Left ventricle myocardium inferior (tissue), 1 donor: ENCODE data around the gene COX6A2. TPM values are rescaled to one million over a fixed set of nuclear protein-coding genes. Genes with fewer than 3 reads are reported as not detected.

ENCODE experiments used
- DNase-seq: peaks from one replicate; pipeline ENCODE4 v3.0.0-alpha.2; 2020
- H3K27ac ChIP-seq: fragments of 200-600 bp; replicated peaks from 2 replicates; pipeline ENCODE4 v1.8.0; 2021
- H3K27me3 ChIP-seq: fragments of 200-600 bp; 2 replicates; pipeline ENCODE4 v1.8.0; 2021; ENCODE audit warnings: low read depth
- H3K36me3 ChIP-seq: fragments of 200-600 bp; 2 replicates; pipeline ENCODE4 v1.8.0; 2021
- H3K4me1 ChIP-seq: fragments of 200-600 bp; 2 replicates; pipeline ENCODE4 v1.8.0; 2021
- H3K4me3 ChIP-seq: fragments of 200-600 bp; 2 replicates; pipeline ENCODE4 v1.8.0; 2021; ENCODE audit warnings: mild to moderate bottlenecking, moderate library complexity
- H3K9me3 ChIP-seq: fragments of 200-600 bp; replicated peaks from 2 replicates; pipeline ENCODE4 v1.8.0; 2021
- CTCF ChIP-seq: fragments of 200-600 bp; IDR thresholded peaks from 2 replicates; pipeline ENCODE4 v1.8.0; 2021; ENCODE audit warnings: antibody characterized with exemption, mild to moderate bottlenecking, borderline replicate concordance
- intact Hi-C: fragments of 100-400 bp; cut with micrococcal nuclease; formaldehyde crosslinking; loops from one replicate; pipeline ENCODE4 v1.11.0; 2022
- total RNA-seq: library from RNA; stranded (reverse); fragmentation: NEBNext Ultra II Directional; extraction: Animal tissue kit (Norgen Biotek cat#: 25700); gene quantifications from one replicate; pipeline ENCODE4 v1.2.1, GENCODE V29; 2021
- donor health status: DM: no; HTN: yes; CAD: no; lungs with severe emphysema.

The COX6A2 gene
- total RNA-seq, 1 donor from 2014 or later: 1,568 TPM

GRCh38 chr16:31435341-31436220, 7.4 kb upstream of the COX6A2 start:
- no peak overlapping the region for H3K4me3 ChIP-seq
- no peak overlapping the region for H3K27ac ChIP-seq
- H3K27me3 ChIP-seq: no peaks in the 10 kb centered on the region
- intact Hi-C loops: no loop called here
- peaks cover 40% of the 10 kb centered on the region for H3K4me1 ChIP-seq
- TF ChIP-seq CTCF: no peak
- no peaks in the 10 kb centered on the region for H3K36me3 ChIP-seq
- H3K9me3 ChIP-seq: no peaks in the 10 kb centered on the region
- DNase-seq: no peak

- Histone ChIP-seq H3K4me1 (peaks cover 52% of the 10 kb centered on the region), H3K27me3 (peaks cover 5% of the 10 kb centered on the region)
Observed at GRCh38 chr16:31430380-31431052, 2.4 kb upstream of the COX6A2 start.

GRCh38 chr16:31429796-31430195, 1.6 kb upstream of the COX6A2 start:
- peak overlapping the region; percentile 97 for H3K27ac ChIP-seq
- TF ChIP-seq CTCF: no peak
- intact Hi-C loops: no loop called here
- DNase-seq: no peak
- H3K9me3 ChIP-seq: no peaks in the 10 kb centered on the region
- H3K27me3 ChIP-seq: peaks cover 6% of the 10 kb centered on the region
- H3K36me3 ChIP-seq: peaks cover 18% of the 10 kb centered on the region
- H3K4me3 ChIP-seq: peak overlapping the region; percentile 14
- H3K4me1 ChIP-seq: peaks cover 55% of the 10 kb centered on the region

More at GRCh38 chr16:31430380-31431052, 2.4 kb upstream of the COX6A2 start:
- Histone ChIP-seq H3K27ac (peak overlapping the region; percentile 97), H3K9me3 (no peaks in the 10 kb centered on the region), H3K4me3 (peak overlapping the region; percentile 14), H3K36me3 (peaks cover 13% of the 10 kb centered on the region)
- DNase-seq: no peak
- no peak for TF ChIP-seq CTCF
- intact Hi-C loops: no loop called here

GRCh38 chr16:31429314-31429713, 1.2 kb upstream of the COX6A2 start:
- TF ChIP-seq CTCF: no peak
- Histone ChIP-seq H3K4me1 (peaks cover 55% of the 10 kb centered on the region), H3K36me3 (peaks cover 18% of the 10 kb centered on the region), H3K9me3 (no peaks in the 10 kb centered on the region), H3K27me3 (peaks cover 9% of the 10 kb centered on the region), H3K4me3 (peak overlapping the region; percentile 73), H3K27ac (peak overlapping the region; percentile 97)
- intact Hi-C loops: no loop called here
- DNase-seq: no peak

- no peak for TF ChIP-seq CTCF
- peaks cover 18% of the 10 kb centered on the region for H3K36me3 ChIP-seq
- H3K9me3 ChIP-seq: no peaks in the 10 kb centered on the region
- H3K4me3 ChIP-seq: peak overlapping the region; percentile 73
- intact Hi-C loops: no loop called here
- no peak for DNase-seq
- peaks cover 55% of the 10 kb centered on the region for H3K4me1 ChIP-seq
- H3K27ac ChIP-seq: peak overlapping the region; percentile 97
- peaks cover 9% of the 10 kb centered on the region for H3K27me3 ChIP-seq
Observed at GRCh38 chr16:31428638-31429247, 583 bp upstream of the COX6A2 start.
